ENCODE data around the gene SMIM9.

Gene SMIM9

GRCh38 chrX:154793084-154793795, 41.2 kb downstream of the SMIM9 start:
- no peak for DNase-seq (ENCODE audit: low read depth in 2 of 2)
- no peak overlapping the region for H3K4me3 ChIP-seq (replicated peaks in 1 of 2; ENCODE audit: low read depth in 2 of 2, low read length in 2 of 2)
- TF ChIP-seq, protein P1, sequence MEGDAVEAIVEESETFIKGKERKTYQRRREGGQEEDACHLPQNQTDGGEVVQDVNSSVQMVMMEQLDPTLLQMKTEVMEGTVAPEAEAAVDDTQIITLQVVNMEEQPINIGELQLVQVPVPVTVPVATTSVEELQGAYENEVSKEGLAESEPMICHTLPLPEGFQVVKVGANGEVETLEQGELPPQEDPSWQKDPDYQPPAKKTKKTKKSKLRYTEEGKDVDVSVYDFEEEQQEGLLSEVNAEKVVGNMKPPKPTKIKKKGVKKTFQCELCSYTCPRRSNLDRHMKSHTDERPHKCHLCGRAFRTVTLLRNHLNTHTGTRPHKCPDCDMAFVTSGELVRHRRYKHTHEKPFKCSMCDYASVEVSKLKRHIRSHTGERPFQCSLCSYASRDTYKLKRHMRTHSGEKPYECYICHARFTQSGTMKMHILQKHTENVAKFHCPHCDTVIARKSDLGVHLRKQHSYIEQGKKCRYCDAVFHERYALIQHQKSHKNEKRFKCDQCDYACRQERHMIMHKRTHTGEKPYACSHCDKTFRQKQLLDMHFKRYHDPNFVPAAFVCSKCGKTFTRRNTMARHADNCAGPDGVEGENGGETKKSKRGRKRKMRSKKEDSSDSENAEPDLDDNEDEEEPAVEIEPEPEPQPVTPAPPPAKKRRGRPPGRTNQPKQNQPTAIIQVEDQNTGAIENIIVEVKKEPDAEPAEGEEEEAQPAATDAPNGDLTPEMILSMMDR (IDR thresholded peaks at IDR 0.05; ENCODE audit: low read depth, low read length) = no peak

GRCh38 chrX:154791939-154792338, 42.5 kb downstream of the SMIM9 start:
- no peak for DNase-seq (ENCODE audit: low read depth in 2 of 2)
- H3K4me3 ChIP-seq (replicated peaks in 1 of 2; ENCODE audit: low read depth in 2 of 2, low read length in 2 of 2) = no peak overlapping the region
- TF ChIP-seq, protein P1 (IDR thresholded peaks at IDR 0.05; ENCODE audit: low read depth, low read length) = no peak

GRCh38 chrX:154791467-154791866, 43.0 kb downstream of the SMIM9 start:
- no peak for DNase-seq (ENCODE audit: low read depth in 2 of 2)
- H3K4me3 ChIP-seq (replicated peaks in 1 of 2; ENCODE audit: low read depth in 2 of 2, low read length in 2 of 2) = no peak overlapping the region
- TF ChIP-seq, protein P1 (IDR thresholded peaks at IDR 0.05; ENCODE audit: low read depth, low read length) = no peak

- peak in 1 of 2 donors; percentile 61 for DNase-seq (ENCODE audit: low read depth in 2 of 2)
- TF ChIP-seq, protein P1 (IDR thresholded peaks at IDR 0.05; ENCODE audit: low read depth, low read length) = no peak
- H3K4me3 ChIP-seq (replicated peaks in 1 of 2; ENCODE audit: low read depth in 2 of 2, low read length in 2 of 2) = no peak overlapping the region
These were observed 48.7 kb downstream of the SMIM9 start for GRCh38 chrX:154785716-154786115.

- TF ChIP-seq, protein P1 (IDR thresholded peaks at IDR 0.05; ENCODE audit: low read depth, low read length) = no peak
- no peak overlapping the region for H3K4me3 ChIP-seq (replicated peaks in 1 of 2; ENCODE audit: low read depth in 2 of 2, low read length in 2 of 2)
- DNase-seq (ENCODE audit: low read depth in 2 of 2) = no peak
These were observed 50.1 kb downstream of the SMIM9 start for GRCh38 chrX:154784149-154784995.

DNA sequence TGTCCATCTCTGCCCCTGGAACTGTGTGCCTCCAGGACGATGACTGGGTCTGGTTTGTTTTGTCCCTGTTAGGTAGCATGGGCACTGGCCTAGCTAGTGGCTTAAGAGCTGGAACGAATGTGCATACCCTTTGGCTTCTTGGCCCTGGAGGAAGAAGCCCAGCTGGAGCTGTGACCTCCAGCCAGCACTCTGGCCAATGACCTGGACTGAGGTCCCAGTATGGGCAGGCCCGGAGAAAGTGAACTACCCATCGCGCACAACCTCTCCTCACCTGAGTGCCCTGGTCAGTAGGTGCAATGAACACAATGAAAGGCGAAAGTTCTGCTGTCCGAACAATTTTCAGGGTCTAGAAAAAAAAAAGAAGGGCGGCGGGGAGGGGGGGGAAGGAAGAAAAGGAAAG, 53.5 kb downstream of the SMIM9 start:
- H3K4me3 ChIP-seq (replicated peaks in 1 of 2; ENCODE audit: low read depth in 2 of 2, low read length in 2 of 2) = no peak overlapping the region
- DNase-seq (ENCODE audit: low read depth in 2 of 2) = no peak
- TF ChIP-seq, protein P1 (IDR thresholded peaks at IDR 0.05; ENCODE audit: low read depth, low read length) = no peak

All from cardiac fibroblast (primary cell).